Heart right ventricle (tissue), 16 donors: ENCODE data around the gene MMP26. TPM values are rescaled to one million over a fixed set of nuclear protein-coding genes. Genes with fewer than 3 reads are reported as not detected.

Experiments used
- ATAC-seq, 8 donors: fragments of 200-7000 bp; cut with Tn5 transposase; one replicate each; pipeline ENCODE4 v1.9.1; 2020; ENCODE audit warnings: mild to moderate bottlenecking in 8 of 8, moderate library complexity in 8 of 8, moderate number of reproducible peaks in 1 of 8
- DNase-seq, 2 donors: peaks; one replicate each; pipeline ENCODE4 v3.0.0-alpha.2; 2020
- H3K27ac ChIP-seq, 10 donors: fragments of 200-600 bp; sonication (generic) in 2 of 10; one replicate each; pipeline versions ENCODE4 v1.5.0 to v1.8.0; 2020 to 2022; ENCODE audit warnings: mild to moderate bottlenecking in 3 of 10
- H3K27me3 ChIP-seq, 7 donors: fragments of 200-600 bp; one replicate each; pipeline ENCODE4 v1.8.0; 2021 to 2022; ENCODE audit warnings: mild to moderate bottlenecking in 2 of 7
- H3K36me3 ChIP-seq, 9 donors: fragments of 200-600 bp; sonication (generic) in 1 of 9; one replicate each; pipeline versions ENCODE4 v1.5.0 to v1.8.0; 2020 to 2022; ENCODE audit warnings: mild to moderate bottlenecking in 2 of 9
- H3K4me1 ChIP-seq, 9 donors: fragments of 200-600 bp; sonication (generic) in 1 of 9; one replicate each; pipeline versions ENCODE4 v1.5.0 to v1.8.0; 2020 to 2022; ENCODE audit warnings: mild to moderate bottlenecking in 4 of 9
- H3K4me3 ChIP-seq, 10 donors: fragments of 200-600 bp; sonication (generic) in 2 of 10; one replicate each; pipeline versions ENCODE4 v1.5.0 to v1.8.0; 2020 to 2022; ENCODE audit warnings: mild to moderate bottlenecking in 7 of 10, moderate library complexity in 2 of 10
- H3K9me3 ChIP-seq, 11 donors: fragments of 200-600 bp in 10 of 11; sonication (generic) in 2 of 11; one replicate each; pipeline versions ENCODE4 v1.5.0 to v1.8.0; 2013 to 2022; ENCODE audit warnings: mild to moderate bottlenecking in 2 of 11, control low read depth in 1 of 11, moderate library complexity in 1 of 11
- CTCF ChIP-seq, 9 donors: fragments of 200-600 bp; sonication (generic) in 2 of 9; IDR thresholded peaks; one replicate each; pipeline versions ENCODE4 v1.5.0 to v1.8.0; 2021 to 2022; ENCODE audit warnings: antibody characterized with exemption in 9 of 9, mild to moderate bottlenecking in 5 of 9, moderate library complexity in 1 of 9
- WGBS, 2 donors: extraction: QIAGEN DNeasy Blood & Tissue Kit; methylation state at CpG; one replicate each; pipeline ENCODE4 v1.1.7; 2013; ENCODE audit warnings: inconsistent platforms in 1 of 2; 5-methylcytosine and 5-hydroxymethylcytosine counted together
- intact Hi-C, 10 donors: fragments of 100-400 bp; cut with DNase I; formaldehyde crosslinking; loops; one replicate each; pipeline versions ENCODE4 v1.11.1 to v1.14.2; 2022
- long read RNA-seq, 3 donors: library from polyadenylated mRNA; unstranded; transcript quantifications; one replicate each; pipeline ENCODE4 v2.0.0, GENCODE V29; 2020 to 2021
- polyA plus RNA-seq, 2 donors: library from polyadenylated mRNA; stranded (reverse); fragments of 200-250 nt; gene quantifications; one replicate each; pipeline ENCODE4 v1.2.3, GENCODE V29; 2013
- total RNA-seq, 10 donors: library from RNA; stranded (reverse); fragmentation: NEBNext Ultra II Directional in 3 of 10; extraction: Animal tissue kit (Norgen Biotek cat#: 25700) in 3 of 10; gene quantifications; one replicate each; pipeline versions ENCODE4 v1.2.1 to v1.2.4, GENCODE V29; 2021 to 2023
- donor health status: Arrhythmogenic right ventricular cardiomyopathy.
- donor health status: ischemic (EF 13 %, LVEDD 7.1; RV severe dilation, severe dysfunction).
- donor health status: healthy with polysubstance abuse.
- donor health status: DM: no; HTN: yes; CAD: no.
- donor health status: DM: no; HTN: no; CAD: no.
- donor health status: ischemic (EF 25% LVEDD 6.9; RV normal size, moderate dysfunction).
- donor health status: ischemic (EF 25% LVEDD 5.7; RV mildly dilated, moderate dysfunction).
- donor health status: healthy.
- donor health status: DM: yes; HTN: yes; CAD: no.
- donor health status: Ischemic cardiomyopathy.
- donor health status: ischemic (EF 35%, LVEDD 5.7; RV mildly dilated, moderate dysfunction).
- donor health status: nonischemic (EF 11% LVEDD 7.7; RV severe dilation, severe dysfunction).
- donor health status: DM: yes; HTN: yes; CAD: no.
- donor health status: PGD.
- donor health status: ischemic (EF 29% LVEDD 5.4; RV normal size, mild dysfunction).
- donor health status: nonischemic (EF 23%, LVEDD 6.1; RV moderate dilation, normal function).

The MMP26 gene
- total RNA-seq, result not detected
- polyA plus RNA-seq, result not detected
- long read RNA-seq, donor 1, result 0 reads
- long read RNA-seq, donor 2, result 0 reads
- long read RNA-seq, donor 3, result 0 reads

GRCh38 chr11:4704054-4704789 is at the start of gene MMP26:
TSS of gene MMP26 (plus strand) at chr11:4704784.
- Histone ChIP-seq H3K4me3 (no peak within 1 kb of the TSS), H3K9me3 (no peaks in the 10 kb centered on the region), H3K36me3 (no peaks in the 10 kb centered on the region), H3K27ac (no peak within 1 kb of the TSS), H3K4me1 (peaks cover 0 to 10% (median 0%) of the 10 kb centered on the region in 9 donors), H3K27me3 (no peaks in the 10 kb centered on the region)
- intact Hi-C loops, result no loop called here
- DNase-seq (no peak), ATAC-seq (no peak)
- no peak for TF ChIP-seq CTCF (IDR thresholded peaks at IDR 0.05)
- WGBS, 2 donors, result 34 to 38% methylated on average over 5 of the region's 5 CpGs

- 66 to 68% methylated on average over 5 of the region's 5 CpGs for WGBS, 2 donors
- H3K4me3 ChIP-seq, result no peak overlapping the region
- H3K27ac ChIP-seq, result no peak overlapping the region
- H3K9me3 ChIP-seq, result no peaks in the 10 kb centered on the region
- DNase-seq (no peak), ATAC-seq (no peak)
- no peaks in the 10 kb centered on the region for H3K27me3 ChIP-seq
- intact Hi-C loops, result no loop called here
- peaks cover 0 to 12% (median 0%) of the 10 kb centered on the region in 9 donors for H3K4me1 ChIP-seq
- peaks cover 0 to 7% (median 0%) of the 10 kb centered on the region in 9 donors for H3K36me3 ChIP-seq
- no peak for TF ChIP-seq CTCF (IDR thresholded peaks at IDR 0.05)
Observed at GRCh38 chr11:4658629-4659445, 45.7 kb upstream of the MMP26 start.

- Histone ChIP-seq H3K27me3 (no peaks in the 10 kb centered on the region), H3K4me3 (no peak overlapping the region), H3K36me3 (no peaks in the 10 kb centered on the region), H3K4me1 (peaks cover 0 to 9% (median 0%) of the 10 kb centered on the region in 9 donors), H3K9me3 (no peaks in the 10 kb centered on the region), H3K27ac (no peak overlapping the region)
- 96 to 98% methylated on average over 6 of the region's 6 CpGs for WGBS, 2 donors
- no peak for TF ChIP-seq CTCF (IDR thresholded peaks at IDR 0.05)
- DNase-seq (no peak), ATAC-seq (no peak)
- intact Hi-C loops, result no loop called here
Observed at GRCh38 chr11:4662876-4663275, 41.7 kb upstream of the MMP26 start.

- TF ChIP-seq CTCF (IDR thresholded peaks at IDR 0.05), result no peak
- DNase-seq, result no peak
- H3K9me3 ChIP-seq, result no peaks in the 10 kb centered on the region
- intact Hi-C loops, result no loop called here
- H3K36me3 ChIP-seq, result no peaks in the 10 kb centered on the region
- no peaks in the 10 kb centered on the region for H3K27me3 ChIP-seq
- no peak overlapping the region for H3K4me3 ChIP-seq
- ATAC-seq, result no peak
- WGBS, 2 donors, result 83 to 91% methylated on average over 3 of the region's 3 CpGs
- no peak overlapping the region for H3K27ac ChIP-seq
- no peaks in the 10 kb centered on the region for H3K4me1 ChIP-seq
Observed at GRCh38 chr11:4664183-4664582, 40.4 kb upstream of the MMP26 start.
